K562 (cell line): ENCODE data around the gene EMC1. TPM values are rescaled to one million over a fixed set of nuclear protein-coding genes. Genes with fewer than 3 reads are reported as not detected.

Experiments used
- ATAC-seq: fragments of 200-7000 bp; cut with Tn5 transposase; 3 replicates; pipeline ENCODE4 v1.9.1; 2020; ENCODE audit warnings: moderate library complexity
- BruUV-seq: library from RNA; stranded (reverse); fragments of 400-500 nt; replicated peaks from 2 replicates; lab custom pipeline; 2021; lab: Mats Ljungman, UMichigan
- CTCF ChIA-PET: fragments of 300-600 bp; formaldehyde crosslinking; extraction: SDS; loops from one replicate; lab custom pipeline; 2021; ENCODE audit warnings: low intra/inter-chr PET ratio; lab: Yijun Ruan, JAX
- POLR2A ChIA-PET: fragments of 300-600, 350-650 bp; sonication (Branson Sonifier 250); formaldehyde crosslinking; extraction: SDS; loops from one replicate; lab custom pipeline; 2021; ENCODE audit warnings: antibody characterized with exemption, inconsistent platforms; lab: Yijun Ruan, JAX
- DNase-seq, 4 experiments: peaks; one replicate each; pipeline versions ENCODE4 v3.0.0 to v3.0.0-alpha.2; 2011 to 2018; ENCODE audit warnings: low spot score in 3 of 4, mixed read lengths in 3 of 4; ENCODE audit errors: extremely low read depth in 1 of 4
- FAIRE-seq: peaks from 2 replicates; lab custom pipeline; 2011; peaks lifted over from hg19 to GRCh38; lab: Jason Lieb, UNC
- H2AFZ ChIP-seq: 2 replicates; pipeline ENCODE4 v1.6.0; 2011; ENCODE audit warnings: low read depth, low read length, control low read depth, inconsistent platforms
- H3K27ac ChIP-seq: fragments of 200-600 bp; 3 replicates; pipeline ENCODE4 v1.8.0; 2011; ENCODE audit warnings: low read depth, mild to moderate bottlenecking, control low read depth, inconsistent platforms, low read length, moderate library complexity, mixed read lengths; ENCODE audit errors: extremely low read depth
- H3K27me3 ChIP-seq, 2 experiments: fragments of 300-600 bp in 1 of 2; 2 replicates in 1 of 2; 3 replicates in 1 of 2; pipeline versions ENCODE4 v1.6.0 to v1.8.0; 2011; ENCODE audit warnings: inconsistent platforms in 2 of 2, low read length in 2 of 2, mild to moderate bottlenecking in 1 of 2, mixed read lengths in 1 of 2, moderate library complexity in 1 of 2; ENCODE audit not compliant: control insufficient read depth in 2 of 2, insufficient read depth in 2 of 2
- H3K36me3 ChIP-seq: fragments of 300-600 bp; 3 replicates; pipeline ENCODE4 v1.8.0; 2011; ENCODE audit warnings: mild to moderate bottlenecking, low read length, inconsistent platforms; ENCODE audit not compliant: control insufficient read depth, insufficient read depth
- H3K4me1 ChIP-seq, 2 experiments: fragments of 200-600 bp in 1 of 2; replicated peaks in 1 of 2; 2 replicates in 1 of 2; 3 replicates in 1 of 2; pipeline versions ENCODE4 v1.5.1 to v1.8.0; 2011; ENCODE audit warnings: inconsistent platforms in 2 of 2, low read length in 2 of 2, mild to moderate bottlenecking in 1 of 2, mixed read lengths in 1 of 2, moderate library complexity in 1 of 2; ENCODE audit not compliant: control insufficient read depth in 2 of 2, insufficient read depth in 2 of 2
- H3K4me2 ChIP-seq: 2 replicates; pipeline ENCODE4 v1.6.1; 2011; ENCODE audit warnings: low read length, control low read depth, inconsistent platforms, mixed read lengths; ENCODE audit not compliant: insufficient read depth
- H3K4me3 ChIP-seq: fragments of 200-600 bp; sonication (generic), shearing (Covaris generic); 2 replicates; pipeline ENCODE4 v1.5.1; 2016; ENCODE audit warnings: control low read depth, inconsistent platforms
- H3K79me2 ChIP-seq: fragments of 200-600 bp; 3 replicates; pipeline ENCODE4 v1.8.0; 2011; ENCODE audit warnings: low read length, inconsistent platforms; ENCODE audit not compliant: control insufficient read depth, insufficient read depth
- H3K9ac ChIP-seq, 2 experiments: 2 replicates each; pipeline versions ENCODE4 v1.6.0 to v1.6.1; 2011; ENCODE audit warnings: low read depth in 2 of 2, low read length in 2 of 2, control low read depth in 1 of 2, inconsistent platforms in 1 of 2, mild to moderate bottlenecking in 1 of 2, mixed read lengths in 1 of 2; ENCODE audit not compliant: insufficient read depth in 1 of 2
- H3K9me1 ChIP-seq: one replicate; pipeline ENCODE4 v1.6.0; 2011; ENCODE audit warnings: inconsistent platforms, mild to moderate bottlenecking, low read length, moderate library complexity; ENCODE audit not compliant: control insufficient read depth, insufficient read depth
- H3K9me3 ChIP-seq: replicated peaks from 2 replicates; pipeline ENCODE4 v1.5.1; 2011; ENCODE audit warnings: low read depth, low read length, inconsistent platforms; ENCODE audit not compliant: control insufficient read depth, insufficient read depth
- H4K20me1 ChIP-seq: replicated peaks from 2 replicates; pipeline ENCODE4 v1.6.1; 2011; ENCODE audit warnings: low read length, inconsistent platforms, mixed read lengths; ENCODE audit not compliant: control insufficient read depth, insufficient read depth
- CBX8 ChIP-seq: fragments of 200-600 bp; sonication (generic); IDR thresholded peaks from 2 replicates; pipeline ENCODE4 v1.6.1; 2012; ENCODE audit warnings: borderline replicate concordance, mixed run types, low read depth, mild to moderate bottlenecking, moderate library complexity, mixed read lengths, low read length, control low read depth, inconsistent platforms; ENCODE audit not compliant: poor library complexity, severe bottlenecking; ENCODE audit errors: extremely low read depth
- CHD1 ChIP-seq: fragments of 200-600 bp; sonication (generic); IDR thresholded peaks from one replicate; pipeline ENCODE4 v1.6.1; 2012; ENCODE audit warnings: mild to moderate bottlenecking, moderate library complexity, low read length, inconsistent platforms
- CREM ChIP-seq: IDR thresholded peaks from 2 replicates; pipeline ENCODE4 v1.6.1; 2014; ENCODE audit warnings: antibody characterized with exemption, low read depth
- KAT8 ChIP-seq: fragments of 450-650 bp; IDR thresholded peaks from 2 replicates; pipeline ENCODE4 v1.6.1; 2016; ENCODE audit warnings: low read depth, mild to moderate bottlenecking
- NFE2 ChIP-seq: IDR thresholded peaks from 2 replicates; pipeline ENCODE4 v1.6.1; 2014; ENCODE audit warnings: antibody characterized with exemption, low read depth
- PHTF2 ChIP-seq: fragments of 250-450 bp; sonication (Bioruptor Pico); IDR thresholded peaks from 2 replicates; pipeline ENCODE4 v1.5.0; 2021; ENCODE audit warnings: mild to moderate bottlenecking
- TAF15 ChIP-seq: fragments of 200-400 bp; formaldehyde crosslinking; IDR thresholded peaks from 2 replicates; pipeline ENCODE4 v1.6.1; 2017; ENCODE audit warnings: mild to moderate bottlenecking, low read depth, low read length, moderate library complexity
- ZC3H4 ChIP-seq: sonication (generic); formaldehyde crosslinking; IDR thresholded peaks from 2 replicates; pipeline ENCODE4 v1.9.0; 2021; ENCODE audit warnings: missing genetic modification reagents, borderline replicate concordance
- ZNF384 ChIP-seq: IDR thresholded peaks from 2 replicates; pipeline ENCODE4 v1.6.1; 2012; ENCODE audit warnings: low read depth, low read length, improper control_type of control experiment
- WGBS: fragments of 100-300 bp; shearing (Covaris generic); methylation state at CpG from one replicate; pipeline ENCODE4 v1.1.6; 2016; ENCODE audit warnings: low coverage, mixed read lengths; ENCODE audit not compliant: insufficient coverage; ENCODE audit errors: missing lambda C conversion rate; 5-methylcytosine and 5-hydroxymethylcytosine counted together
- in situ Hi-C: fragments of 300-500 bp; cut with MboI; formaldehyde crosslinking; loops from 4 replicates; pipeline ENCODE4 v1.15.0; 2018; ENCODE audit warnings: inconsistent platforms, mixed read lengths
- intact Hi-C: fragments of 100-400 bp; cut with micrococcal nuclease; formaldehyde crosslinking; loops from 2 replicates; pipeline ENCODE4 v1.14.2; 2022
- polyA plus RNA-seq, 8 experiments: library from polyadenylated mRNA; depleted of rRNA in 4 of 8; stranded (reverse) in 5 of 8; unstranded in 3 of 8; fragments of >200 nt; fragmentation: Nextera tagmentation in 2 of 8; fragmentation: Illumina TruSeq in 1 of 8; extraction: Ambion mirVana in 2 of 8; extraction: Trizol in 1 of 8; gene quantifications; 2 replicates each; pipeline versions ENCODE4 v1.2.1 to v1.2.3, GENCODE V29; 2011 to 2014; ENCODE audit warnings: inconsistent platforms in 1 of 8, missing spikeins in 1 of 8
- total RNA-seq, 7 experiments: library from RNA; depleted of rRNA in 6 of 7; stranded (reverse); fragments of >200 nt in 6 of 7; fragmentation: Illumina TruSeq in 2 of 7; extraction: Trizol in 2 of 7; gene quantifications; 2 replicates each; pipeline versions ENCODE4 v1.2.1 to v1.2.3, GENCODE V29; 2011 to 2021; ENCODE audit warnings: low replicate concordance in 1 of 7
- TF ChIP-seq, protein P1 (sequence below): fragments of 200-600 bp; sonication (generic); IDR thresholded peaks from one replicate; pipeline ENCODE4 v1.6.1; 2012; ENCODE audit warnings: mild to moderate bottlenecking, low read depth, low read length, inconsistent platforms
- TF ChIP-seq, protein P2 (sequence below): sonication (generic); formaldehyde crosslinking; IDR thresholded peaks from 2 replicates; pipeline ENCODE4 v1.8.0; 2022; ENCODE audit warnings: mild to moderate bottlenecking, missing genetic modification reagents

EMC1 gene
- total and polyA plus RNA-seq, 9 of the 15 experiments (the other 6 are each of a cell fraction or from before 2014, with no cell fraction given), result 17.8 to 88.2 (median 37.4) TPM

- POLR2A ChIA-PET, result interaction anchor here (0.6 to 5.0 kb wide), 7 partner anchors 8 to 740 kb away, joined by 3 to 37 read pairs (median 4); partner anchors contain the start of genes AKR7A2, EMC1, MRTO4 and SLC66A1
- CTCF ChIA-PET, result no interaction called here
- H2AFZ ChIP-seq, result no peak overlapping the region
- DNase-seq (no peak), ATAC-seq (no peak), FAIRE-seq (no peak)
- no TSS peak for BruUV-seq
- H3K36me3 ChIP-seq, result peaks cover 34% of the 10 kb centered on the region; the same call in 2 of the 3 replicates
- H4K20me1 ChIP-seq, result peaks cover 10% of the 10 kb centered on the region
- H3K79me2 ChIP-seq, result no peaks in the 10 kb centered on the region
- no peaks in the 10 kb centered on the region for H3K9me1 ChIP-seq
- no peaks in the 10 kb centered on the region for H3K27me3 ChIP-seq
- WGBS, result 77% methylated on average over 5 of the region's 5 CpGs
- H3K4me1 ChIP-seq, result peaks cover 0 to 13% of the 10 kb centered on the region in 2 experiments; a peak in 3 of 5 replicates
- no peaks in the 10 kb centered on the region for H3K9me3 ChIP-seq
- 0 out of 4 replicates have a peak overlapping the region, but pooled peaks of 1 of the 2 experiments have one; percentile 8 for H3K9ac ChIP-seq
- H3K4me3 ChIP-seq, result no peak overlapping the region
- no peak overlapping the region for H3K27ac ChIP-seq
- in situ Hi-C loops, result no loop called here
- intact Hi-C loops, result no loop called here
- no peak overlapping the region for H3K4me2 ChIP-seq
- TF ChIP-seq KAT8 (no peak), CREM (no peak), CHD1 (no peak), TAF15 (no peak), ZNF384 (0 out of 2 replicates have a peak, but pooled peaks have one; percentile 5), CBX8 (no peak), PHTF2 (CRISPR knock-in tag) (no peak), ZC3H4 (CRISPR knock-in tag) (0 out of 2 replicates have a peak, but pooled peaks have one; percentile 35), NFE2 (no peak)
- TF ChIP-seq, protein P1, sequence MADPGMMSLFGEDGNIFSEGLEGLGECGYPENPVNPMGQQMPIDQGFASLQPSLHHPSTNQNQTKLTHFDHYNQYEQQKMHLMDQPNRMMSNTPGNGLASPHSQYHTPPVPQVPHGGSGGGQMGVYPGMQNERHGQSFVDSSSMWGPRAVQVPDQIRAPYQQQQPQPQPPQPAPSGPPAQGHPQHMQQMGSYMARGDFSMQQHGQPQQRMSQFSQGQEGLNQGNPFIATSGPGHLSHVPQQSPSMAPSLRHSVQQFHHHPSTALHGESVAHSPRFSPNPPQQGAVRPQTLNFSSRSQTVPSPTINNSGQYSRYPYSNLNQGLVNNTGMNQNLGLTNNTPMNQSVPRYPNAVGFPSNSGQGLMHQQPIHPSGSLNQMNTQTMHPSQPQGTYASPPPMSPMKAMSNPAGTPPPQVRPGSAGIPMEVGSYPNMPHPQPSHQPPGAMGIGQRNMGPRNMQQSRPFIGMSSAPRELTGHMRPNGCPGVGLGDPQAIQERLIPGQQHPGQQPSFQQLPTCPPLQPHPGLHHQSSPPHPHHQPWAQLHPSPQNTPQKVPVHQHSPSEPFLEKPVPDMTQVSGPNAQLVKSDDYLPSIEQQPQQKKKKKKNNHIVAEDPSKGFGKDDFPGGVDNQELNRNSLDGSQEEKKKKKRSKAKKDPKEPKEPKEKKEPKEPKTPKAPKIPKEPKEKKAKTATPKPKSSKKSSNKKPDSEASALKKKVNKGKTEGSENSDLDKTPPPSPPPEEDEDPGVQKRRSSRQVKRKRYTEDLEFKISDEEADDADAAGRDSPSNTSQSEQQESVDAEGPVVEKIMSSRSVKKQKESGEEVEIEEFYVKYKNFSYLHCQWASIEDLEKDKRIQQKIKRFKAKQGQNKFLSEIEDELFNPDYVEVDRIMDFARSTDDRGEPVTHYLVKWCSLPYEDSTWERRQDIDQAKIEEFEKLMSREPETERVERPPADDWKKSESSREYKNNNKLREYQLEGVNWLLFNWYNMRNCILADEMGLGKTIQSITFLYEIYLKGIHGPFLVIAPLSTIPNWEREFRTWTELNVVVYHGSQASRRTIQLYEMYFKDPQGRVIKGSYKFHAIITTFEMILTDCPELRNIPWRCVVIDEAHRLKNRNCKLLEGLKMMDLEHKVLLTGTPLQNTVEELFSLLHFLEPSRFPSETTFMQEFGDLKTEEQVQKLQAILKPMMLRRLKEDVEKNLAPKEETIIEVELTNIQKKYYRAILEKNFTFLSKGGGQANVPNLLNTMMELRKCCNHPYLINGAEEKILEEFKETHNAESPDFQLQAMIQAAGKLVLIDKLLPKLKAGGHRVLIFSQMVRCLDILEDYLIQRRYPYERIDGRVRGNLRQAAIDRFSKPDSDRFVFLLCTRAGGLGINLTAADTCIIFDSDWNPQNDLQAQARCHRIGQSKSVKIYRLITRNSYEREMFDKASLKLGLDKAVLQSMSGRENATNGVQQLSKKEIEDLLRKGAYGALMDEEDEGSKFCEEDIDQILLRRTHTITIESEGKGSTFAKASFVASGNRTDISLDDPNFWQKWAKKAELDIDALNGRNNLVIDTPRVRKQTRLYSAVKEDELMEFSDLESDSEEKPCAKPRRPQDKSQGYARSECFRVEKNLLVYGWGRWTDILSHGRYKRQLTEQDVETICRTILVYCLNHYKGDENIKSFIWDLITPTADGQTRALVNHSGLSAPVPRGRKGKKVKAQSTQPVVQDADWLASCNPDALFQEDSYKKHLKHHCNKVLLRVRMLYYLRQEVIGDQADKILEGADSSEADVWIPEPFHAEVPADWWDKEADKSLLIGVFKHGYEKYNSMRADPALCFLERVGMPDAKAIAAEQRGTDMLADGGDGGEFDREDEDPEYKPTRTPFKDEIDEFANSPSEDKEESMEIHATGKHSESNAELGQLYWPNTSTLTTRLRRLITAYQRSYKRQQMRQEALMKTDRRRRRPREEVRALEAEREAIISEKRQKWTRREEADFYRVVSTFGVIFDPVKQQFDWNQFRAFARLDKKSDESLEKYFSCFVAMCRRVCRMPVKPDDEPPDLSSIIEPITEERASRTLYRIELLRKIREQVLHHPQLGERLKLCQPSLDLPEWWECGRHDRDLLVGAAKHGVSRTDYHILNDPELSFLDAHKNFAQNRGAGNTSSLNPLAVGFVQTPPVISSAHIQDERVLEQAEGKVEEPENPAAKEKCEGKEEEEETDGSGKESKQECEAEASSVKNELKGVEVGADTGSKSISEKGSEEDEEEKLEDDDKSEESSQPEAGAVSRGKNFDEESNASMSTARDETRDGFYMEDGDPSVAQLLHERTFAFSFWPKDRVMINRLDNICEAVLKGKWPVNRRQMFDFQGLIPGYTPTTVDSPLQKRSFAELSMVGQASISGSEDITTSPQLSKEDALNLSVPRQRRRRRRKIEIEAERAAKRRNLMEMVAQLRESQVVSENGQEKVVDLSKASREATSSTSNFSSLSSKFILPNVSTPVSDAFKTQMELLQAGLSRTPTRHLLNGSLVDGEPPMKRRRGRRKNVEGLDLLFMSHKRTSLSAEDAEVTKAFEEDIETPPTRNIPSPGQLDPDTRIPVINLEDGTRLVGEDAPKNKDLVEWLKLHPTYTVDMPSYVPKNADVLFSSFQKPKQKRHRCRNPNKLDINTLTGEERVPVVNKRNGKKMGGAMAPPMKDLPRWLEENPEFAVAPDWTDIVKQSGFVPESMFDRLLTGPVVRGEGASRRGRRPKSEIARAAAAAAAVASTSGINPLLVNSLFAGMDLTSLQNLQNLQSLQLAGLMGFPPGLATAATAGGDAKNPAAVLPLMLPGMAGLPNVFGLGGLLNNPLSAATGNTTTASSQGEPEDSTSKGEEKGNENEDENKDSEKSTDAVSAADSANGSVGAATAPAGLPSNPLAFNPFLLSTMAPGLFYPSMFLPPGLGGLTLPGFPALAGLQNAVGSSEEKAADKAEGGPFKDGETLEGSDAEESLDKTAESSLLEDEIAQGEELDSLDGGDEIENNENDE, result no peak
- TF ChIP-seq, protein P2, sequence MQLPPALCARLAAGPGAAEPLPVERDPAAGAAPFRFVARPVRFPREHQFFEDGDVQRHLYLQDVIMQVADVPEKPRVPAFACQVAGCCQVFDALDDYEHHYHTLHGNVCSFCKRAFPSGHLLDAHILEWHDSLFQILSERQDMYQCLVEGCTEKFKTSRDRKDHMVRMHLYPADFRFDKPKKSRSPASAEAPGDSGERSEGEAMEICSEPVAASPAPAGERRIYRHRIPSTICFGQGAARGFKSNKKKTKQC, result no peak
These were observed 11.4 kb upstream of the EMC1 start for GRCh38 chr1:19262744-19263143.
